MCF 10A (cell line): ENCODE measurements around the gene BEND3. TPM values are rescaled to one million over a fixed set of nuclear protein-coding genes. Genes with fewer than 3 reads are reported as not detected.

ENCODE experiments used
- BruUV-seq: library from RNA; stranded (reverse); fragments of 400-500 nt; replicated peaks from 2 replicates; lab custom pipeline; 2021; lab: Mats Ljungman, UMichigan
- CTCF ChIA-PET: fragments of 300-600 bp; sonication (Branson Sonifier 250); formaldehyde crosslinking; extraction: SDS; loops from one replicate; lab custom pipeline; 2021; ENCODE audit warnings: antibody characterized with exemption, inconsistent platforms; lab: Yijun Ruan, JAX
- POLR2A ChIA-PET: fragments of 300-600, 350-650 bp; sonication (Branson Sonifier 250); formaldehyde crosslinking; extraction: SDS; loops from one replicate; lab custom pipeline; 2020; ENCODE audit warnings: antibody characterized with exemption, inconsistent platforms; lab: Yijun Ruan, JAX
- DNase-seq: peaks from one replicate; pipeline ENCODE4 v3.0.0-alpha.2; 2018; ENCODE audit not compliant: unreplicated experiment
- H3K27ac Mint-ChIP-seq: one replicate; pipeline ENCODE4 v1.8.0; 2022; ENCODE audit warnings: mild to moderate bottlenecking, low read depth, mixed read lengths; ENCODE audit not compliant: unreplicated experiment
- H3K27me3 Mint-ChIP-seq: one replicate; pipeline ENCODE4 v1.8.0; 2022; ENCODE audit warnings: mixed read lengths; ENCODE audit not compliant: insufficient read depth, unreplicated experiment
- H3K36me3 Mint-ChIP-seq: one replicate; pipeline ENCODE4 v1.8.0; 2022; ENCODE audit warnings: mild to moderate bottlenecking, moderate library complexity, mixed read lengths; ENCODE audit not compliant: insufficient read depth, unreplicated experiment
- H3K4me1 Mint-ChIP-seq: one replicate; pipeline ENCODE4 v1.8.0; 2022; ENCODE audit warnings: mixed read lengths; ENCODE audit not compliant: insufficient read depth, unreplicated experiment
- H3K4me3 Mint-ChIP-seq: one replicate; pipeline ENCODE4 v1.8.0; 2022; ENCODE audit warnings: mild to moderate bottlenecking, moderate library complexity, mixed read lengths; ENCODE audit not compliant: unreplicated experiment
- H3K9me3 Mint-ChIP-seq: one replicate; pipeline ENCODE4 v1.8.0; 2022; ENCODE audit warnings: mixed read lengths; ENCODE audit not compliant: unreplicated experiment
- CTCF ChIP-seq: fragments of 200-600 bp; IDR thresholded peaks from one replicate; pipeline ENCODE4 v1.8.0; 2022; ENCODE audit warnings: antibody characterized with exemption, mild to moderate bottlenecking; ENCODE audit not compliant: unreplicated experiment
- intact Hi-C: fragments of 100-400 bp; cut with micrococcal nuclease; formaldehyde crosslinking; loops from 2 replicates; pipeline ENCODE4 v1.14.1; 2022
- total RNA-seq: library from RNA; stranded (reverse); gene quantifications from 2 replicates; pipeline ENCODE4 v1.2.3, GENCODE V29; 2022

Gene BEND3
- total RNA-seq, 1 experiment from 2014 or later: 3.1 TPM

- H3K4me1 Mint-ChIP-seq: peaks cover 15% of the 10 kb centered on the region
- H3K4me3 Mint-ChIP-seq: no peak overlapping the region
- ChIA-PET POLR2A (no interaction called here), CTCF (interaction anchor here (0.7 kb wide), 1 partner anchor 49 kb away, joined by 3 read pairs; no protein-coding TSS in a partner anchor)
- H3K27ac Mint-ChIP-seq: no peak overlapping the region
- H3K36me3 Mint-ChIP-seq: peaks cover 11% of the 10 kb centered on the region
- intact Hi-C loops: no loop called here
- BruUV-seq: no TSS peak
- no peaks in the 10 kb centered on the region for H3K9me3 Mint-ChIP-seq
- H3K27me3 Mint-ChIP-seq: no peaks in the 10 kb centered on the region
- DNase-seq: no peak
- TF ChIP-seq CTCF: no peak
Measured at GRCh38 chr6:107154801-107155160, 39.5 kb upstream of the BEND3 start.

- H3K36me3 Mint-ChIP-seq: peaks cover 11% of the 10 kb centered on the region
- H3K9me3 Mint-ChIP-seq: no peaks in the 10 kb centered on the region
- no peak for DNase-seq
- H3K27me3 Mint-ChIP-seq: no peaks in the 10 kb centered on the region
- TF ChIP-seq CTCF: no peak
- intact Hi-C loops: no loop called here
- H3K27ac Mint-ChIP-seq: no peak overlapping the region
- POLR2A ChIA-PET: no interaction called here
- peaks cover 15% of the 10 kb centered on the region for H3K4me1 Mint-ChIP-seq
- H3K4me3 Mint-ChIP-seq: no peak overlapping the region
- CTCF ChIA-PET: interaction anchor here (0.7 kb wide), 1 partner anchor 48 kb away, joined by 3 read pairs; no protein-coding TSS in a partner anchor
- no TSS peak for BruUV-seq
Measured at GRCh38 chr6:107154131-107154800, 39.0 kb upstream of the BEND3 start.

GRCh38 chr6:107152638-107153430 lies 37.5 kb upstream of the BEND3 start:
- POLR2A ChIA-PET: no interaction called here
- no peak for TF ChIP-seq CTCF
- TSS peak; percentile 34 for BruUV-seq

GRCh38 chr6:107144666-107145065 lies 29.4 kb upstream of the BEND3 start:
- H3K36me3 Mint-ChIP-seq: no peaks in the 10 kb centered on the region
- peaks cover 5% of the 10 kb centered on the region for H3K4me1 Mint-ChIP-seq
- H3K27me3 Mint-ChIP-seq: no peaks in the 10 kb centered on the region
- no peak for TF ChIP-seq CTCF
- ChIA-PET CTCF (no interaction called here), POLR2A (no interaction called here)
- H3K9me3 Mint-ChIP-seq: no peaks in the 10 kb centered on the region
- H3K27ac Mint-ChIP-seq: no peak overlapping the region
- BruUV-seq: no TSS peak
- intact Hi-C loops: no loop called here
- peak; percentile 11 for DNase-seq
- no peak overlapping the region for H3K4me3 Mint-ChIP-seq

More at GRCh38 chr6:107152638-107153430, 37.5 kb upstream of the BEND3 start:
- H3K36me3 Mint-ChIP-seq: peaks cover 11% of the 10 kb centered on the region
- intact Hi-C loops: no loop called here
- no peaks in the 10 kb centered on the region for H3K27me3 Mint-ChIP-seq
- DNase-seq: no peak
- no peak overlapping the region for H3K27ac Mint-ChIP-seq
- CTCF ChIA-PET: interaction anchor here (0.6 kb wide), 1 partner anchor 111 kb away, joined by 3 read pairs; no protein-coding TSS in a partner anchor
- peaks cover 15% of the 10 kb centered on the region for H3K4me1 Mint-ChIP-seq
- H3K9me3 Mint-ChIP-seq: no peaks in the 10 kb centered on the region
- H3K4me3 Mint-ChIP-seq: no peak overlapping the region
